Stimulated activated CD8-positive, alpha-beta memory T cell treated with anti-CD3 and anti-CD28 coated beads, Interleukin-12 subunit alpha, Interleukin-12 subunit beta, amount 100 ng/mL, for 24 hours (primary cell): ENCODE data around the gene COX5B.
"Not testable (repeated sequence)": the region's sequence is repeated elsewhere in the genome, so short reads cannot be mapped to it uniquely, and the experiment has no call there.

Experiments used
- DNase-seq: peaks from one replicate; pipeline ENCODE4 v3.0.0-alpha.2; 2020; ENCODE audit errors: extremely low read depth

The COX5B gene

GRCh38 chr2:97645695-97646629 lies at the start of gene COX5B:
TSS of gene COX5B (plus strand) at chr2:97646062. CDS start at chr2:97646087, 25 bp downstream.
- peak; percentile 99 for DNase-seq

- not testable (repeated sequence) for DNase-seq
These were observed 49.7 kb upstream of the COX5B start for GRCh38 chr2:97596180-97596579.

GRCh38 chr2:97601537-97601936 lies 44.3 kb upstream of the COX5B start:
- DNase-seq, result not testable (repeated sequence)

- DNase-seq, result not testable (repeated sequence)
These were observed 40.8 kb upstream of the COX5B start for GRCh38 chr2:97605109-97605508.

- DNase-seq, result not testable (repeated sequence)
These were observed 40.1 kb upstream of the COX5B start for GRCh38 chr2:97605524-97606339.

GRCh38 chr2:97608745-97609144 lies 37.1 kb upstream of the COX5B start:
- not testable (repeated sequence) for DNase-seq

- not testable (repeated sequence) for DNase-seq
These were observed 34.0 kb upstream of the COX5B start for GRCh38 chr2:97611895-97612294.

- DNase-seq, result not testable (repeated sequence)
These were observed 30.1 kb upstream of the COX5B start for GRCh38 chr2:97615746-97616145.

- DNase-seq, result no peak
These were observed 28.0 kb upstream of the COX5B start for GRCh38 chr2:97617911-97618310.

- not testable (repeated sequence) for DNase-seq
These were observed 26.7 kb upstream of the COX5B start for GRCh38 chr2:97618939-97619827.

- not testable (repeated sequence) for DNase-seq
These were observed 25.4 kb upstream of the COX5B start for GRCh38 chr2:97620492-97620891.

- not testable (repeated sequence) for DNase-seq
These were observed 22.9 kb upstream of the COX5B start for GRCh38 chr2:97622976-97623375.

- not testable (repeated sequence) for DNase-seq
These were observed 20.4 kb upstream of the COX5B start for GRCh38 chr2:97625354-97626048.

- DNase-seq, result not testable (repeated sequence)
These were observed 19.8 kb upstream of the COX5B start for GRCh38 chr2:97626049-97626430.

GRCh38 chr2:97644023-97644717 lies 1.7 kb upstream of the COX5B start:
- no peak for DNase-seq

- no peak for DNase-seq
These were observed 659 bp upstream of the COX5B start for GRCh38 chr2:97645112-97645694.

- DNase-seq, result no peak
These were observed 1.1 kb downstream of the COX5B start for GRCh38 chr2:97646977-97647376.

- DNase-seq, result no peak
These were observed 5.3 kb downstream of the COX5B start for GRCh38 chr2:97651114-97651513.

- no peak for DNase-seq
These were observed 7.6 kb downstream of the COX5B start for GRCh38 chr2:97653473-97653872.

- no peak for DNase-seq
These were observed 8.0 kb downstream of the COX5B start for GRCh38 chr2:97653874-97654273.
